AG09319 (cell line): Measurements from ENCODE around the gene BLOC1S1.
A peak's percentile ranks its signal among the peaks of the same experiment; 100 is the strongest.

Experiments
- DNase-seq: peaks from one replicate; pipeline ENCODE4 v3.0.0-alpha.2; 2010; ENCODE audit warnings: low read depth; ENCODE audit errors: extremely low read depth
- TF ChIP-seq, protein P1 (sequence below): IDR thresholded peaks from 2 replicates; pipeline ENCODE4 v1.5.1; 2011; ENCODE audit warnings: low read depth, mild to moderate bottlenecking, inconsistent platforms, low read length, moderate library complexity

Gene BLOC1S1

DNA sequence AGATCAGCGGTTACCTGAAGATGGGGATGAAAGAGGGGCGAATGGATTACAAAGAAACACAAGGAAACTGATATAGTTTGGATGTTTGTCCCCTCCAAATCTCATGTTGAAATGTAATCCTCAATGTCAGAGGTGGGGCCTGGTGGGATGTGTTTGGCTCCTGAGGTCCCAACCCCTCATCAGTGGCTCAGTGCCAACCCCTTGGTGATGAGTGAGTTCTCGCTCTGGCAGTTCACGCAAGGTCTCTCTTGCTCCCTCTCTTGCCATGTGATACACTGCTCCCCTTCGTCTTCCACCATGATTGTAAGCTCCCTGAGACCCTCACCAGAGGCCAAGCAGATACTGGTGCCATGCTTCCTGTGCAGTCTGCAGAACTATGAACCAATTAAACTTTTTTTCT lies 36.2 kb upstream of the BLOC1S1 start:
- no peak for DNase-seq
- TF ChIP-seq, protein P1, sequence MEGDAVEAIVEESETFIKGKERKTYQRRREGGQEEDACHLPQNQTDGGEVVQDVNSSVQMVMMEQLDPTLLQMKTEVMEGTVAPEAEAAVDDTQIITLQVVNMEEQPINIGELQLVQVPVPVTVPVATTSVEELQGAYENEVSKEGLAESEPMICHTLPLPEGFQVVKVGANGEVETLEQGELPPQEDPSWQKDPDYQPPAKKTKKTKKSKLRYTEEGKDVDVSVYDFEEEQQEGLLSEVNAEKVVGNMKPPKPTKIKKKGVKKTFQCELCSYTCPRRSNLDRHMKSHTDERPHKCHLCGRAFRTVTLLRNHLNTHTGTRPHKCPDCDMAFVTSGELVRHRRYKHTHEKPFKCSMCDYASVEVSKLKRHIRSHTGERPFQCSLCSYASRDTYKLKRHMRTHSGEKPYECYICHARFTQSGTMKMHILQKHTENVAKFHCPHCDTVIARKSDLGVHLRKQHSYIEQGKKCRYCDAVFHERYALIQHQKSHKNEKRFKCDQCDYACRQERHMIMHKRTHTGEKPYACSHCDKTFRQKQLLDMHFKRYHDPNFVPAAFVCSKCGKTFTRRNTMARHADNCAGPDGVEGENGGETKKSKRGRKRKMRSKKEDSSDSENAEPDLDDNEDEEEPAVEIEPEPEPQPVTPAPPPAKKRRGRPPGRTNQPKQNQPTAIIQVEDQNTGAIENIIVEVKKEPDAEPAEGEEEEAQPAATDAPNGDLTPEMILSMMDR, result no peak

DNA sequence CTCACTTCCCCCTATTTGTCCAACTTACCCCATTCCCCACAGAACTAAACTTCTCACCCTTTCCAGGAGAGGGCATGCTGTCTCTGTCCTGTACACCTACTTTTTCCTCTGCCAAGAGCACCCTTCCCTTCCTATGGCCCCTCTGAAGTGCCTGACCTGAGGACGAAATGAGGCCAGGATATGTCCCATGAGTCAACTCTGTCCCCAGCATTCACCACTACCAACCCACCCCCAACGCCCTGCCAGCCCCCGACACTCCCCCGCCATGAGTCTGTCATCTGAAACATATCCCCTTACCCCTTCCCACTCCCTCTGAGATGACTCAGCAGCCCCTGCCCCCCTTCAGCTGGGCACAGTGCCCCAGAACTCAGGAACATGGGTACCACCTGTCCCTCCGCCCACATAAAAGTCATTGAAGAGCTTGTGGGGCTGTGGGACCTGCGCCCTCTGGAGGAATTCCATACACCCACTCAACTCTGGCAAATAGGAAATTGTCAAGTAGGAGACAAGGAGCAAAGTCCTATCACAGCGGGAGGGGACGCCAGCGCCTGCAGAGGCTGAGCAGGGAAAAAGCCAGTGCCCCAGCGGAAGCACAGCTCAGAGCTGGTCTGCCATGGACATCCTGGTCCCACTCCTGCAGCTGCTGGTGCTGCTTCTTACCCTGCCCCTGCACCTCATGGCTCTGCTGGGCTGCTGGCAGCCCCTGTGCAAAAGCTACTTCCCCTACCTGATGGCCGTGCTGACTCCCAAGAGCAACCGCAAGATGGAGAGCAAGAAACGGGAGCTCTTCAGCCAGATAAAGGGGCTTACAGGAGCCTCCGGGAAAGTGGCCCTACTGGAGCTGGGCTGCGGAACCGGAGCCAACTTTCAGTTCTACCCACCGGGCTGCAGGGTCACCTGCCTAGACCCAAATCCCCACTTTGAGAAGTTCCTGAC lies 34.4 kb upstream of the BLOC1S1 start:
- DNase-seq, result peak; percentile 12
- TF ChIP-seq, protein P1, result peak; percentile 36

DNA sequence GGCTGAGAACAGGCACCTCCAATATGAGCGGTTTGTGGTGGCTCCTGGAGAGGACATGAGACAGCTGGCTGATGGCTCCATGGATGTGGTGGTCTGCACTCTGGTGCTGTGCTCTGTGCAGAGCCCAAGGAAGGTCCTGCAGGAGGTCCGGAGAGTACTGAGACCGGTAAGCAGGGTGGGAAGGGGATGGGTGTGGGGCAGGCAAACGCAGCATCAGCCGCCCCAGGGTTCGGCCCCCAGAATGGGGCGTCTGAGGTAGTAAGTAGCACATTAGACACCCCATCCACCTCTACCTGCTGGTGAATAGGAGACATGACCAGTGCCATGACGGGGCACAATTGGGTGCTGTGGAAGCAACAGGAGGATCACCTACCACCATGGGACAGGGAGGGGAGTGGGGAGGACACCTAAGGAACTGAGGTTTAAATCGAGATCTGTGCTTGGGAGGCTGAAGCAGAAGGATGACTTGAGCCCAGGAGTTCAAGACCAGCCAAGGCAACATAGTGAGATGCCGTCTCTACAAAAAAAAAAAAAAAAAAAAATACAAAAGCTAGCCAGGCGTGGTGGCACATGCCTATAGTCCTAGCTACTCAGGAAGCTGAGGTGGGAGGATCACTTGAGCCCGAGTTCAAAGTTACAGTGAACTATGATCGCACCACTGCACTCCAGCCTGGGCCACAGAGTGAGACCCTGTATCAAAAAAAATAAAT lies 33.6 kb upstream of the BLOC1S1 start:
- TF ChIP-seq, protein P1, result no peak
- no peak for DNase-seq

DNA sequence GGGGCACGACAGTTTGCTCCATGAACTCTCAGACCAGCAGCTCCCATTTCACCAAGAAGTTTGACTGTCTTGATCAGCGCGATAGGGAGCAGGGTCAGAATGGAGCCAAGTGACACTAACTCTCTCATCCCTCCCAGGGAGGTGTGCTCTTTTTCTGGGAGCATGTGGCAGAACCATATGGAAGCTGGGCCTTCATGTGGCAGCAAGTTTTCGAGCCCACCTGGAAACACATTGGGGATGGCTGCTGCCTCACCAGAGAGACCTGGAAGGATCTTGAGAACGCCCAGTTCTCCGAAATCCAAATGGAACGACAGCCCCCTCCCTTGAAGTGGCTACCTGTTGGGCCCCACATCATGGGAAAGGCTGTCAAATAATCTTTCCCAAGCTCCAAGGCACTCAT lies 32.2 kb upstream of the BLOC1S1 start:
- no peak for DNase-seq
- TF ChIP-seq, protein P1, result no peak

DNA sequence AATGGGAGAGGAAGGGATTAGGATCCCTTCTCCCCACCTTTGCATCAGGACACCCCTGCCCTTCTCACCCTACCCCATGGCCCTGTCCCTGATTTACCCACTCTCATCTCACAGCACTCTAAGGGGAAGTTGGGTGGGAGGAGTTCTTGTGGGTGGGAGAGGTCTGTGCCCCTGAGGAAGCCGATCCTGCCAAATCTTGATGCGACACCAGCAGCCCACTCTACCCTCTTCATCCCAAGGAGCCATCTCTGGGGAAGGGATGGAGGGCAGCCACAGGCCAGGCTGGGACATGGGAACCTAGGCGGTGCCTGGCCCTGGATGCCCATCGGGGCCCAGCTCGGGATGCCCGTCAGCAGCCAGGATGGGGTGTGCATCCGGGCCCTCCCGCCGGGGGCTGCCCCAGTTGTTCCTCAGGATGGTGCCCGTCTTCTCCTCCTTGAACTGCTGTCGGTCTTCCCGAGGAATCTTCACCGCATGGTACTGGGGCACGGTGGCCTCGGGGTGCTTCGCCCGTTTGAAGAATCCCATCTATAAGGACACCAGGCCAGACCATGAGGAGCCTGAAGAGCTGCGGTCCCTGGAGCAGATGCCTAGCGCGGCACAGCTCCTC lies 31.0 kb upstream of the BLOC1S1 start:
- TF ChIP-seq, protein P1, result no peak
- DNase-seq, result no peak

DNA sequence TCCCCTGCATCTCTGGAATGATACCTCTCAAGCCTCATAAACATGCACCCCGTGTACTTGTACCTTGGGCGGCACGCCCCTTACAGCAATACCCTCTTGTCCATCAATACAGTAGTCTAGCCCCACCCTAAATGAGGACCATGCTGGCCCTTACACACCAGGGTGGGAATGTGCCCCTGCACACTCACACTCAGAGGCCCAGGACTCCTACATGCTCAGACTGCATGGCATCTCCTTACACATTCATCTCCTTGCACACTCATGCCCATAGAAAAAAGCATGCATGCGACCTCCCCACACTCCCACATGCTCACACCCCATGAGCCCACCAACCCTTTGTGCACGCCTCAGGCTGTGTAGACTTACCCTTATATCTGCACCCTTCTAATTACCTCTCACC lies 30.2 kb upstream of the BLOC1S1 start:
- no peak for DNase-seq
- TF ChIP-seq, protein P1, result no peak
